ENCODE measurements around the gene NXNL2.

Gene NXNL2

GRCh38 chr9:88534456-88535225 is at the start of gene NXNL2:
NXNL2 (plus strand) TSS chr9:88535178; CDS start chr9:88535435, 257 bp downstream.
- peak; percentile 63 for DNase-seq (ENCODE audit: low read depth)
- no peak for TF ChIP-seq MYC (IDR thresholded peaks at IDR 0.05; ENCODE audit: low read depth, low read length)
- no peak for TF ChIP-seq MAX (IDR thresholded peaks at IDR 0.05; ENCODE audit: low read depth, low read length)
- no peak for TF ChIP-seq POLR2A (IDR thresholded peaks at IDR 0.05; ENCODE audit: extremely low read depth, insufficient read length)
- H3K4me3 ChIP-seq (ENCODE audit: low read depth, low read length) = peak within 1 kb of the TSS; percentile 49

- TF ChIP-seq POLR2A (IDR thresholded peaks at IDR 0.05; ENCODE audit: extremely low read depth, insufficient read length) (no peak), CTCF (IDR thresholded peaks at IDR 0.05; ENCODE audit: low read depth, low read length) (no peak), MYC (IDR thresholded peaks at IDR 0.05; ENCODE audit: low read depth, low read length) (no peak), MAX (IDR thresholded peaks at IDR 0.05; ENCODE audit: low read depth, low read length) (no peak)
- no peak for DNase-seq (ENCODE audit: low read depth)
- no peak overlapping the region for H3K4me3 ChIP-seq (ENCODE audit: low read depth, low read length)
These were observed 46.8 kb upstream of the NXNL2 start for GRCh38 chr9:88488166-88488565.

GRCh38 chr9:88494983-88495721 is 39.8 kb upstream of the NXNL2 start:
- TF ChIP-seq CTCF (IDR thresholded peaks at IDR 0.05; ENCODE audit: low read depth, low read length) (no peak), MAX (IDR thresholded peaks at IDR 0.05; ENCODE audit: low read depth, low read length) (no peak), MYC (IDR thresholded peaks at IDR 0.05; ENCODE audit: low read depth, low read length) (no peak), POLR2A (IDR thresholded peaks at IDR 0.05; ENCODE audit: extremely low read depth, insufficient read length) (no peak)
- no peak overlapping the region for H3K4me3 ChIP-seq (ENCODE audit: low read depth, low read length)
- DNase-seq (ENCODE audit: low read depth) = no peak

GRCh38 chr9:88497224-88497623 is 37.8 kb upstream of the NXNL2 start:
- no peak for DNase-seq (ENCODE audit: low read depth)
- H3K4me3 ChIP-seq (ENCODE audit: low read depth, low read length) = no peak overlapping the region
- TF ChIP-seq MYC (IDR thresholded peaks at IDR 0.05; ENCODE audit: low read depth, low read length) (no peak), POLR2A (IDR thresholded peaks at IDR 0.05; ENCODE audit: extremely low read depth, insufficient read length) (no peak), CTCF (IDR thresholded peaks at IDR 0.05; ENCODE audit: low read depth, low read length) (no peak), MAX (IDR thresholded peaks at IDR 0.05; ENCODE audit: low read depth, low read length) (no peak)

- TF ChIP-seq MYC (IDR thresholded peaks at IDR 0.05; ENCODE audit: low read depth, low read length) = no peak
- TF ChIP-seq CTCF (IDR thresholded peaks at IDR 0.05; ENCODE audit: low read depth, low read length) = no peak
- TF ChIP-seq POLR2A (IDR thresholded peaks at IDR 0.05; ENCODE audit: extremely low read depth, insufficient read length) = no peak
- TF ChIP-seq MAX (IDR thresholded peaks at IDR 0.05; ENCODE audit: low read depth, low read length) = no peak
- H3K4me3 ChIP-seq (ENCODE audit: low read depth, low read length) = no peak overlapping the region
- no peak for DNase-seq (ENCODE audit: low read depth)
These were observed 36.1 kb upstream of the NXNL2 start for GRCh38 chr9:88498880-88499279.

- TF ChIP-seq MYC (IDR thresholded peaks at IDR 0.05; ENCODE audit: low read depth, low read length) = no peak
- TF ChIP-seq MAX (IDR thresholded peaks at IDR 0.05; ENCODE audit: low read depth, low read length) = no peak
- no peak for TF ChIP-seq POLR2A (IDR thresholded peaks at IDR 0.05; ENCODE audit: extremely low read depth, insufficient read length)
These were observed 33.9 kb upstream of the NXNL2 start for GRCh38 chr9:88501086-88501485.

More at GRCh38 chr9:88501086-88501485, 33.9 kb upstream of the NXNL2 start:
- no peak for DNase-seq (ENCODE audit: low read depth)
- no peak overlapping the region for H3K4me3 ChIP-seq (ENCODE audit: low read depth, low read length)

Measured in NB4 (cell line).